Esophagus muscularis mucosa (tissue), 4 donors: Measurements from ENCODE around the gene KIAA0930. TPM values are rescaled to one million over a fixed set of nuclear protein-coding genes. Genes with fewer than 3 reads are reported as not detected.

ENCODE experiments used
- DNase-seq: peaks from one replicate; pipeline ENCODE4 v3.0.0-alpha.2; 2017; ENCODE audit errors: extremely low spot score
- H3K27ac ChIP-seq, 4 donors: fragments of 200-600 bp; sonication (generic); replicated peaks in 1 of 4; 1 replicate in 3 of 4; 2 replicates in 1 of 4; pipeline ENCODE4 v1.5.1; 2016 to 2019; ENCODE audit warnings: mild to moderate bottlenecking in 1 of 4
- H3K27me3 ChIP-seq, 4 donors: fragments of 200-600 bp; sonication (generic); one replicate each; pipeline versions ENCODE4 v1.5.1 to v1.6.0; 2016 to 2019
- H3K36me3 ChIP-seq, 4 donors: fragments of 200-600 bp; sonication (generic); one replicate each; pipeline ENCODE4 v1.5.1; 2016 to 2019
- H3K4me1 ChIP-seq, 4 donors: fragments of 200-600 bp; sonication (generic); one replicate each; pipeline ENCODE4 v1.5.1; 2016 to 2019
- H3K4me3 ChIP-seq, 4 donors: fragments of 200-600 bp; sonication (generic); 1 replicate in 2 of 4; 2 replicates in 2 of 4; pipeline ENCODE4 v1.5.1; 2016 to 2019; ENCODE audit warnings: mild to moderate bottlenecking in 4 of 4, moderate library complexity in 1 of 4
- H3K9me3 ChIP-seq, 4 donors: fragments of 200-600 bp; sonication (generic); 1 replicate in 3 of 4; 2 replicates in 1 of 4; pipeline ENCODE4 v1.5.1; 2016 to 2019
- EP300 ChIP-seq: sonication (generic); formaldehyde crosslinking; IDR thresholded peaks from one replicate; pipeline ENCODE4 v1.6.1; 2017; ENCODE audit warnings: antibody characterized with exemption
- POLR2A ChIP-seq: fragments of 450-650 bp; IDR thresholded peaks from one replicate; pipeline ENCODE4 v1.6.1; 2017; ENCODE audit warnings: antibody characterized with exemption, moderate library complexity, mild to moderate bottlenecking, low read depth
- POLR2AphosphoS5 ChIP-seq, 2 donors: sonication (generic); formaldehyde crosslinking; IDR thresholded peaks; one replicate each; pipeline ENCODE4 v1.6.1; 2017; ENCODE audit warnings: antibody characterized with exemption in 2 of 2
- WGBS: methylation state at CpG from one replicate; pipeline ENCODE4 v1.1.5; 2018; 5-methylcytosine and 5-hydroxymethylcytosine counted together
- intact Hi-C: fragments of 100-400 bp; cut with DNase I; formaldehyde crosslinking; loops from one replicate; pipeline ENCODE4 v1.15.1; 2023
- total RNA-seq, 4 donors: library from RNA; depleted of rRNA; stranded (reverse); fragments of >200 nt; gene quantifications; one replicate each; pipeline versions ENCODE4 v1.1.0 to v1.2.1, GENCODE V29; 2016
- TF ChIP-seq, protein P1 (sequence below), 3 experiments: fragments of 200-600 bp in 2 of 3; fragments of 450-650 bp in 1 of 3; sonication (generic) in 2 of 3; IDR thresholded peaks; one replicate each; pipeline ENCODE4 v1.5.1; 2017 to 2019; ENCODE audit warnings: antibody characterized with exemption in 3 of 3, mild to moderate bottlenecking in 2 of 3, moderate library complexity in 1 of 3

The KIAA0930 gene
- total RNA-seq, 4 donors from 2014 or later = 31.6 to 67.1 (median 46.8) TPM

DNA sequence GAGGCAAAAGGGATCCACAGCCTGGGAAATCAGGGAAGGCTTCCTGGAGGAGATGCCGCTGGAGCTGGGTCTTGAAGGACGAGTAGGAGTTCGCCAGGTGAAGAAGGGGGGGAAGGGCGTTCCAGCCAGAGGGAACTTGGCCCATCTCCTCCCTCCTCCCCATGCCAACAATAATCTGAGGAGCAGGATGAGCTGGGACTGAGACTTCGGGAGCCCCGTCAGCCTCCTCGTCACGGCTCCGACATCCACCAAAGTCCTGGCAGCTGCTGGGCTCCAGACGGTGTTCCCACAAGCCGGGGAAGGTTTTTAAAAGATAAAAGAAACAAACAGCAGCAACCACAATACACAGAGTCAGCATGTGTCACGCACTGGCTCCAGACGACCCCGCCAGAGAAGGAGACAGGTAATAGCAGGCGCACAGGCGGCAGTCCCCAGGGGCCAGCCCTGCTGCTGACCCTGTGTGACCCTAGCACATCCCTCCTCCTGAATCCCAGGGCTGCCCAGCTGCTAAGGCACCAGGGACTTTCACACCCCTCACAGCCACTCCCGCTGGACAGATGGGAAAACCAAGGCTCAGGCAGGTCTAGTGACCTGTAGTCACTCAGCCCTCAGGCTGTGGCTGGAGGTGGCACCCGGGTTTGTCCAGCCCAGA, 39.7 kb downstream of the KIAA0930 start:
- Histone ChIP-seq H3K27ac (peak overlapping the region in 3 of 4 donors; percentile 12 to 66 (median 65)), H3K4me1 (peaks cover 0 to 26% (median 17%) of the 10 kb centered on the region in 4 donors), H3K36me3 (peaks cover 64 to 98% (median 79%) of the 10 kb centered on the region in 4 donors), H3K27me3 (no peaks in the 10 kb centered on the region), H3K4me3 (no peak overlapping the region), H3K9me3 (no peaks in the 10 kb centered on the region)
- TF ChIP-seq EP300 (no peak), POLR2A (no peak), POLR2AphosphoS5 (IDR thresholded peaks at IDR 0.05) (no peak)
- TF ChIP-seq, protein P1, sequence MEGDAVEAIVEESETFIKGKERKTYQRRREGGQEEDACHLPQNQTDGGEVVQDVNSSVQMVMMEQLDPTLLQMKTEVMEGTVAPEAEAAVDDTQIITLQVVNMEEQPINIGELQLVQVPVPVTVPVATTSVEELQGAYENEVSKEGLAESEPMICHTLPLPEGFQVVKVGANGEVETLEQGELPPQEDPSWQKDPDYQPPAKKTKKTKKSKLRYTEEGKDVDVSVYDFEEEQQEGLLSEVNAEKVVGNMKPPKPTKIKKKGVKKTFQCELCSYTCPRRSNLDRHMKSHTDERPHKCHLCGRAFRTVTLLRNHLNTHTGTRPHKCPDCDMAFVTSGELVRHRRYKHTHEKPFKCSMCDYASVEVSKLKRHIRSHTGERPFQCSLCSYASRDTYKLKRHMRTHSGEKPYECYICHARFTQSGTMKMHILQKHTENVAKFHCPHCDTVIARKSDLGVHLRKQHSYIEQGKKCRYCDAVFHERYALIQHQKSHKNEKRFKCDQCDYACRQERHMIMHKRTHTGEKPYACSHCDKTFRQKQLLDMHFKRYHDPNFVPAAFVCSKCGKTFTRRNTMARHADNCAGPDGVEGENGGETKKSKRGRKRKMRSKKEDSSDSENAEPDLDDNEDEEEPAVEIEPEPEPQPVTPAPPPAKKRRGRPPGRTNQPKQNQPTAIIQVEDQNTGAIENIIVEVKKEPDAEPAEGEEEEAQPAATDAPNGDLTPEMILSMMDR (IDR thresholded peaks at IDR 0.05) = no peak
- WGBS = 84% methylated on average over 16 of the region's 18 CpGs
- intact Hi-C loops = no loop called here
- DNase-seq = no peak

GRCh38 chr22:45200230-45200629, 40.5 kb downstream of the KIAA0930 start:
- 96% methylated on average over 4 of the region's 9 CpGs for WGBS
- H3K4me3 ChIP-seq = no peak overlapping the region
- no peaks in the 10 kb centered on the region for H3K9me3 ChIP-seq

GRCh38 chr22:45199723-45200122, 41.0 kb downstream of the KIAA0930 start:
- TF ChIP-seq EP300 (no peak), POLR2A (no peak), POLR2AphosphoS5 (IDR thresholded peaks at IDR 0.05) (no peak)
- TF ChIP-seq, protein P1 (IDR thresholded peaks at IDR 0.05) = no peak
- WGBS = 94% methylated on average over 16 of the region's 16 CpGs
- Histone ChIP-seq H3K36me3 (peaks cover 58 to 98% (median 85%) of the 10 kb centered on the region in 4 donors), H3K4me1 (peaks cover 0 to 26% (median 17%) of the 10 kb centered on the region in 4 donors), H3K4me3 (no peak overlapping the region), H3K9me3 (no peaks in the 10 kb centered on the region), H3K27ac (no peak overlapping the region), H3K27me3 (no peaks in the 10 kb centered on the region)
- intact Hi-C loops = no loop called here
- DNase-seq = no peak

More at GRCh38 chr22:45200230-45200629, 40.5 kb downstream of the KIAA0930 start:
- intact Hi-C loops = no loop called here
- Histone ChIP-seq H3K27me3 (no peaks in the 10 kb centered on the region), H3K27ac (no peak overlapping the region), H3K36me3 (peaks cover 60 to 98% (median 82%) of the 10 kb centered on the region in 4 donors), H3K4me1 (peaks cover 0 to 26% (median 17%) of the 10 kb centered on the region in 4 donors)
- no peak for DNase-seq
- no peak for TF ChIP-seq EP300
- TF ChIP-seq POLR2A = no peak
- no peak for TF ChIP-seq POLR2AphosphoS5 (IDR thresholded peaks at IDR 0.05)
- TF ChIP-seq, protein P1 (IDR thresholded peaks at IDR 0.05) = no peak

GRCh38 chr22:45198463-45198795, 42.3 kb downstream of the KIAA0930 start:
- H3K4me1 ChIP-seq = peaks cover 0 to 26% (median 17%) of the 10 kb centered on the region in 4 donors
- H3K27me3 ChIP-seq = no peaks in the 10 kb centered on the region
- H3K4me3 ChIP-seq = no peak overlapping the region
- intact Hi-C loops = no loop called here
- no peak for DNase-seq
- TF ChIP-seq EP300 (no peak), POLR2AphosphoS5 (IDR thresholded peaks at IDR 0.05) (no peak), POLR2A (no peak)
- TF ChIP-seq, protein P1 (IDR thresholded peaks at IDR 0.05) = no peak
- no peak overlapping the region for H3K27ac ChIP-seq
- 83% methylated on average over 8 of the region's 9 CpGs for WGBS
- H3K9me3 ChIP-seq = no peaks in the 10 kb centered on the region
- H3K36me3 ChIP-seq = peaks cover 47 to 87% (median 77%) of the 10 kb centered on the region in 4 donors
